GM18499 (cell line): ENCODE results near the gene CUZD1.
"Not testable (repeated sequence)": the region's sequence is repeated elsewhere in the genome, so short reads cannot be mapped to it uniquely, and the experiment has no call there.

Experiments
- ATAC-seq: cut with Tn5 transposase; IDR thresholded peaks from one replicate; pipeline ENCODE4 v1.9.1; 2021; ENCODE audit warnings: moderate number of reproducible peaks; ENCODE audit not compliant: insufficient read depth, unreplicated experiment

CUZD1 gene

DNA sequence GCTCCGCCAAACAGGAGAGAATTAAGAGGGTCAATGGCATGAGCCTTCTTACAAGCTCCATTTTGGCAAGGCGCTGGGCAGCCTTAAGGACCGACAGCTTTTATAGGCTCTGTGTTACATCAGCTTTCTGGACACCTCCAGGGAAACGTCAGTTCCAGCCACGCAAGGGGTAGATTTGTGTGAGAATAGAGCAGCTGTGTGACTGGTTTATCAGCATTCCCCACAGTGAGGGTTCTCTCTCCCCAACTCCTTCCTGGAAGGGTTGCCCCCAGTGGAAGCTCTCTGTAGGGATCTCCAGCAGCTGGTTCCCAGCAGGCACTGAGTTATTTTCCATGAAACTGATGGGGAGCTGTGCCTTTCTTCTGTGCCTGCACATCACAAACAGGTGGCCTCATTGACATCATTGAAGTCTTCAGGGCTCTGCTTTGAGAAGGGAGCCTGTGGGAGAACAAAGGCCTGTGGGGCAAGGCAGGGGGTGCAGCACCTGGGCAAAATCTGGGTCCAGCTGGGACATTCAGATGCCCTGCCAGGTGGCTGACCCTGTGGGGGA, at the start of gene CUZD1:
Gene CUZD1 (minus strand): TSS at position 75 of the 550 bp plus-strand sequence. CDS start 14 bp downstream, at position 61.
- no peak for ATAC-seq

DNA sequence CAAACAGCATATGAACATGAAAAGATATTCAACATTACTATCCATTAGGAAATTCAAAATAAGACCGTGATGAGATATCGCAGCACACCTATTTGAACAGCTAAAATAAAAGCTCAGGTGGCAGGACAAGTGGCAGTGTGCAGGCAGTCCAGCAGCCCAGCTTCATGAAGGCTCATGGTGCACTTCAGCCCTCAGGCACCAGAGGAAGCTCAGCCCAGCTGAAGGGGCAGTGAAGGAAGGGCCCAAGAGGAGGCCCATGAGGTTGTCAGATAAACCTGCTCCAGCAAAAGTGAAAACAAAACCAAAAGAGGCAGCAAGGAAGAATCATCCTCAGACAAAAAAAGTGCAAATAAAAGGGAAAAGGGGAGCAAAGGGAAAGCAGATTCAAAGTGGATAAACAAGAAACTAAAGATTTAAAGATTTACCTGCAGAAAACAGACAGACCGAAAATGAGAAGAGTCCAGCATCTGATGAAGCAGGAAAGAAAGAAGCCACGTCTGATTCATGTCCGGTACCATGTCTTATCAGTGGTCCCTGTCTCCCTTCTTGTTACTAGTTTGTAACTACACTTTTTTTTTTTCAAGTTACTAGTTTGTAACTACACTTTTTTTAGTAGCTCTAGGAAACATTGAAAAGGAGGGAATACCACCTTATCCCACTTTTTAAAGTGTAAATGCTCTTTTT, 48.7 kb upstream of the CUZD1 start:
- no peak for ATAC-seq

- no peak for ATAC-seq
Measured at GRCh38 chr10:122884166-122884565, 38.5 kb upstream of the CUZD1 start.

- no peak for ATAC-seq
Measured at GRCh38 chr10:122882766-122883165, 37.1 kb upstream of the CUZD1 start.

- peak; percentile 55 for ATAC-seq
Measured at GRCh38 chr10:122879339-122880273, 33.9 kb upstream of the CUZD1 start, which contains the start of gene FAM24B. Gene FAM24B, minus strand, starts transcription at chr10:122879581. Its CDS starts 29,066 bp downstream, at chr10:122850515.

DNA sequence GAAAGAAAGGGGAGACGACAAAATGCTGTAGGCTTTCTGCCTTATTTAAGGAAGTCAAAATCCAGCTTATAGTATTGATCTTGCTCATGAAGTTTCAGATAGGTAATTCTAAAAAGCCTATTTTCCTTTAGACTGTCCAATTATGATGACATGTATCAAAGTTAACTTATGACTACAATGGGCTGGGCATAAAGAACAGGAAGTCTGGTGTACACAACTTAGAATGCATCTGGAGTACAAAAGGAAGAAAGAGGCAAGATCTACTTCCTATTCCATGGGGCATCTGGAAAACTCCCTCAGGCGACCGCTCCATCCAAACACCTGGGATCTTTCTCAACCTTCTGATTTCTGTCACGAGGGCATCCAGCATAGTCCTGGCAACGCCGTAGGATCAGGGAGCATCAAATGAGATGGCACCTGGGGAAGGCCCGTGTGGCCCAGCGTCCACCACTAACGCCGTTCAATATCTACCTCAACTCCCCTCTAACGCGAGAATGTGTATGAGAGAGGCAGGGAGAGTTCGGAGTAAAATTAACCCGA, 33.2 kb upstream of the CUZD1 start:
- ATAC-seq: no peak

GRCh38 chr10:122877264-122877663, 31.6 kb upstream of the CUZD1 start:
- no peak for ATAC-seq

- ATAC-seq: no peak
Measured at GRCh38 chr10:122876467-122876855, 30.8 kb upstream of the CUZD1 start.

DNA sequence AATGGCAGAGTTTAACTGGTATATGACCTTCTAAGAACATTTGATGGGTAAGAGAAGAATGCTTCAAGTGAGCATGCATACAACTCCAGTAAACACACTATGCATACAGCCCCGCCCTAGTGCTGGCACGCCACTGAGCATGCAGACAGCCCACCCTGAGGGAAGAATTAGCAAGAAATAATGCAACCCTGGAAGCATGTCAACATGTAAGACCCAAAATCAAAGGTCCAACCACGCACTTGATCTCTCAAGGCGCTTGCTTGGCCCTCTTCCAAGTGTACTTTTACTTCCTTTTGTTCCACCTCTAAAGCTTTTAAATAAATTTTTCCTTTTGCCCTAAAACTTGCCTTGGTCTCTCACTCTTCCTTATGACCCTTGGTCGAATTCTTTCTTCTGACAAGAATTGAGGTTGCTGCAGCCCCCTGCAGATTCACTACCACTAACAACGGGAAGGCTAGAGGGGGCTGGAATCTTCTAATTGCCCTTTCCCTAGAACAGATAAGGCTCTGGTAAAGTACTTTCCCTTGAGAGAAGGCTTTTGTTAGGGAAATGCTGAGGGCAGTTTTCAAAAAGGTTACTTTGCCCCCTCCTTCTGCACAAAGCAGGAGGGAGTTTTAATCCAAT, 30.3 kb upstream of the CUZD1 start:
- ATAC-seq: no peak

DNA sequence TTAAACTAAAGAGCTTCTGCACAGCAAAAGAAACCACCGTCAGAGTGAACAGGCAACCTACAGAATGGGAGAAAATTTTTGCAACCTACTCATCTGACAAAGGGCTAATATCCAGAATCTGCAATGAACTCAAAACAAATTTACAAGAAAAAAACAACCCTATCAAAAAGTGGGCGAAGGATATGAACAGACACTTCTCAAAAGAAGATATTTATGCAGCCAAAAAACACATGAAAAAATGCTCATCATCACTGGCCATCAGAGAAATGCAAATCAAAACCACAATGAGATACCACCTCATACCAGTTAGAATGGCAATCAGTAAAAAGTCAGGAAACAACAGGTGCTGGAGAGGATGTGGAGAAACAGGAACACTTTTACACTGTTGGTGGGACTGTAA, 26.3 kb upstream of the CUZD1 start:
- not testable (repeated sequence) for ATAC-seq

DNA sequence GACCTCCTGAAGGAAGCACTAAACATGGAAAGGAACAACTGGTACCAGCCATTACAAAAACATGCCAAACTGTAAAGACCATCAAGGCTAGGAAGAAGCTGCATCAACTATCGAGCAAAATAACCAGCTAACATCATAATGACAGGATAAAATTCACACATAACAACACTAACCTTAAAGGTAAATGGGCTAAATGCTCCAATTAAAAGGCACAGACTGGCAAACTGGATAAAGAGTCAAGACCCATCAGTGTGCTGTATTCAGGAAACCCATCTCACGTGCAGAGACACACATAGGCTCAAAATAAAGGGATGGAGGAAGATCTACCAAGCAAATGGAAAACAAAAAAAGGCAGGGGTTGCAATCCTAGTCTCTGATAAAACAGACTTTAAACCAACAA, 23.1 kb upstream of the CUZD1 start:
- not testable (repeated sequence) for ATAC-seq

- not testable (repeated sequence) for ATAC-seq
Measured at GRCh38 chr10:122866757-122867482, 21.3 kb upstream of the CUZD1 start.

DNA sequence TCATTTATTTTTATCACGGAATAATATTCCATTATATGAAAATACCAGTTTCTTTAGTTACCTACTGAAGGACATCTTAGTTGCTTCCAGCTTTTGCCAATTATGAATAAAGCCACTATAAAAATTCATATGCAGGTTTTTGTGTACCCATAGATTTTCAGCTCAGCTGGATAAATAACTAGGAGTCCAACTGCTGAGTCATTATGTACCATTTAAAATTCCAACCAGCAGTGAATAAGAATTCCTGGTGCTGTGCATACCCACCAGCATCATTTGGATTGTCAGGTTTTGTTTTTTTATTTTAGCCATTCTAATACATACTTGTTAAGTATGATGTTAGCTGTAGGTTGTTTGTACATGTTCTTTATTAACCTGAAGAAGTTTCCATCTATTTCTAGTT, 19.2 kb upstream of the CUZD1 start:
- no peak for ATAC-seq

DNA sequence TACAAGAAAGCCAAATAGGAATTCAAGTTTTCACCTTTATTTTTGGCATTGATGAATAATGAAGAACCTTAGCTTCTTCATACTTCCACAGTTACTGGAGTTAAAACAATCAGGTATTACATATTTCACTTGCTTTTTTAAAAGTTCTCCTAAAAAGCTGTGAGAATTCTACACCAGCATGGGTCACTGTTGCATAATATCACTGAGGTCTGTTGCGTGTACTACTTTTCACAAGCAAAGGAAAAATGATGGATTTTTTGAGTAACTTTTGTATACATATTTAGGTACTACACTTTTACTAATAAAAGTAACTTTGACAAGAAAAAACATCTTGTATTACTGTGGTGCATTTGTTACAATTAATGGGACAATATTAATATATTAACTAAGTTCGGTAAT, 18.5 kb upstream of the CUZD1 start:
- no peak for ATAC-seq

DNA sequence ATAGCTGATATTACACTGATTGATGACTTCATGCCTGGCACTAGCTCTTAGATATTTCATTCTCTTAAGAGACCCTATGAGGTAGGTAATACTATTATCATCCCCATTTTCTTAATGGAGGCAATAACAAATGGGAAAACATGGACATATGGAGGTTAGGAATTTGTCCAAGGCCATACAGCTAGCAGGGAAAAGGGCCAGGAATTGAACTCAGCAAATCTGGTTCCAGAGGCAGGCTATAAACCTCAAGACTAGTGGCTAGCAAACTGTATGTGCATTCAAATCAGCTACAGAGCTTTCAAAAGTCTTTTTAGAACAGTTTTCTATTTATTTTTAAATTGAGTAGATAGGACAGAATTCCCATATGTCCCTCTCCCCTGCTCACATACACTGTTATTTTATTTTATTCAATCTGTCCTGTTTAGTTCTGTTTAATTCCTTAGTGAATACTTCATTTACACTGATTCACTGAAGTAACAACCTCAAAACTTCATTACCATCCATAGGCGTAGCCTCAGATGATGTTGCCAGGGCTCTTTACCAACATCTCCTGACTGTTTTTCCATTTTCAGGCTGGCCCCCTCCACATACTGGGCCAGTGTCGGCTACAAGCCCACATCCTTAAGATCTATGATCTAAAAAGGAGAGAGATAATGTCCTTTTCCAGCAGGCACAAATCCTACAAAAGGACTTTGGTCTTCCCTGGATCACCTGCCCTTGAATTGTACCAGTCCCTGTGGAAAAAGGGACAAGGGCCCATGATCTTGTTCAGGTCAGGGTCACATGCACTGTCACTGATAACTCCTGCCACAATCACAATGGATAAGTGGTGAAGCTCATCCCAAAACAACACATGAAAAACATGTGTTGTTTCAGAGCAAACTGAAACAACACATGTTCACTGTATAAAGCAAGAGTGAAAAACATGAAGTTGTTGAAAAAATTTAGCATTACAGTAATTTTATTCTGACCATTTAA, 17.8 kb upstream of the CUZD1 start:
- ATAC-seq: no peak

- ATAC-seq: no peak
Measured at GRCh38 chr10:122861711-122862161, 16.1 kb upstream of the CUZD1 start.

GRCh38 chr10:122859527-122859926, 13.9 kb upstream of the CUZD1 start:
- ATAC-seq: no peak

DNA sequence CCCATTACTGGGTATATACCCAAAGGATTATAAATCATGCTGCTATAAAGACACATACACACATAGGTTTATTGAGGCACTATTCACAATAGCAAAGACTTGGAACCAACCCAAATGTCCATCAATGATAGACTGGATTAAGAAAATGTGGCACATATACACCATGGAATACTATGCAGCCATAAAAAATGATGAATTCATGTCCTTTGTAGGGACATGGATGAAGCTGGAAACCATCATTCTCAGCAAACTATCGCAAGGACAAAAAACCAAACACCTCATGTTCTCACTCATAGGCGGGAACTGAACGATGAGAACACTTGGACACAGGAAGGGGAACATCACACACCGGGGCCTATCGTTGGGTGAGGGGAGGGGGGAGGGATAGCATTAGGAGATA, 12.4 kb upstream of the CUZD1 start:
- ATAC-seq: not testable (repeated sequence)
